Calu3 (cell line): ENCODE results near the gene NRG3. TPM values are rescaled to one million over a fixed set of nuclear protein-coding genes. Genes with fewer than 3 reads are reported as not detected.

Source experiments
- BruUV-seq: library from RNA; stranded (reverse); fragments of 400-500 nt; replicated peaks from 2 replicates; lab custom pipeline; 2021; lab: Mats Ljungman, UMichigan
- CTCF ChIA-PET: fragments of 300-600 bp; sonication (Branson Sonifier 250); formaldehyde crosslinking; loops from one replicate; lab custom pipeline; 2022; ENCODE audit warnings: antibody characterized with exemption; lab: Charles Lee
- DNase-seq: peaks from one replicate; pipeline ENCODE4 v3.0.0; 2022
- H3K27ac Mint-ChIP-seq: one replicate; pipeline ENCODE4 v1.8.0; 2022; ENCODE audit warnings: mixed read lengths; ENCODE audit not compliant: unreplicated experiment
- H3K27me3 Mint-ChIP-seq: one replicate; pipeline ENCODE4 v1.8.0; 2022; ENCODE audit warnings: mixed read lengths; ENCODE audit not compliant: unreplicated experiment
- H3K36me3 Mint-ChIP-seq: one replicate; pipeline ENCODE4 v1.8.0; 2022; ENCODE audit warnings: mild to moderate bottlenecking, moderate library complexity, mixed read lengths; ENCODE audit not compliant: insufficient read depth, unreplicated experiment
- H3K4me1 Mint-ChIP-seq: one replicate; pipeline ENCODE4 v1.8.0; 2022; ENCODE audit warnings: mild to moderate bottlenecking, low read depth, mixed read lengths; ENCODE audit not compliant: unreplicated experiment
- H3K4me3 Mint-ChIP-seq: one replicate; pipeline ENCODE4 v1.8.0; 2022; ENCODE audit warnings: mild to moderate bottlenecking, low read depth, moderate library complexity, mixed read lengths; ENCODE audit not compliant: unreplicated experiment
- H3K9me3 Mint-ChIP-seq: one replicate; pipeline ENCODE4 v1.8.0; 2022; ENCODE audit warnings: low read depth, mixed read lengths; ENCODE audit not compliant: unreplicated experiment
- CTCF ChIP-seq: fragments of 200-600 bp; IDR thresholded peaks from one replicate; pipeline ENCODE4 v1.8.0; 2022; ENCODE audit warnings: antibody characterized with exemption; ENCODE audit not compliant: unreplicated experiment
- intact Hi-C: fragments of 100-400 bp; cut with micrococcal nuclease; formaldehyde crosslinking; loops from one replicate; pipeline ENCODE4 v1.10.0; 2022; ENCODE audit not compliant: unreplicated experiment
- total RNA-seq: library from RNA; stranded (reverse); gene quantifications from 2 replicates; pipeline ENCODE4 v1.2.3, GENCODE V29; 2022

NRG3 gene
- total RNA-seq, 1 experiment from 2014 or later = 46.3 TPM

- H3K9me3 Mint-ChIP-seq = no peaks in the 10 kb centered on the region
- TF ChIP-seq CTCF = no peak
- H3K36me3 Mint-ChIP-seq = no peaks in the 10 kb centered on the region
- no peaks in the 10 kb centered on the region for H3K27me3 Mint-ChIP-seq
- intact Hi-C loops = no loop called here
- BruUV-seq = no TSS peak
- DNase-seq = no peak
- no peak overlapping the region for H3K27ac Mint-ChIP-seq
- no peak overlapping the region for H3K4me3 Mint-ChIP-seq
- CTCF ChIA-PET = interaction anchor here (0.6 to 0.7 kb wide), 3 partner anchors 13 to 285 kb away, joined by 3 to 10 read pairs (median 6); no protein-coding TSS in a partner anchor
- no peaks in the 10 kb centered on the region for H3K4me1 Mint-ChIP-seq
Measured at GRCh38 chr10:82210331-82210730, 335.3 kb downstream of the NRG3 start.

- Mint-ChIP-seq H3K4me3 (no peak overlapping the region), H3K4me1 (no peaks in the 10 kb centered on the region), H3K27me3 (no peaks in the 10 kb centered on the region), H3K27ac (no peak overlapping the region), H3K36me3 (no peaks in the 10 kb centered on the region), H3K9me3 (no peaks in the 10 kb centered on the region)
- intact Hi-C loops = no loop called here
- BruUV-seq = no TSS peak
- CTCF ChIA-PET = no interaction called here
- no peak for DNase-seq
- no peak for TF ChIP-seq CTCF
Measured at GRCh38 chr10:82211346-82211745, 336.4 kb downstream of the NRG3 start.

- Mint-ChIP-seq H3K9me3 (no peaks in the 10 kb centered on the region), H3K27ac (no peak overlapping the region), H3K36me3 (no peaks in the 10 kb centered on the region), H3K4me1 (no peaks in the 10 kb centered on the region), H3K27me3 (no peaks in the 10 kb centered on the region), H3K4me3 (no peak overlapping the region)
- CTCF ChIA-PET = no interaction called here
- TF ChIP-seq CTCF = no peak
- intact Hi-C loops = no loop called here
- DNase-seq = no peak
- BruUV-seq = no TSS peak
Measured at GRCh38 chr10:82212753-82213152, 337.8 kb downstream of the NRG3 start.

- Mint-ChIP-seq H3K4me3 (no peak overlapping the region), H3K36me3 (no peaks in the 10 kb centered on the region), H3K27ac (no peak overlapping the region), H3K4me1 (no peaks in the 10 kb centered on the region), H3K9me3 (no peaks in the 10 kb centered on the region), H3K27me3 (no peaks in the 10 kb centered on the region)
- intact Hi-C loops = no loop called here
- no TSS peak for BruUV-seq
- DNase-seq = no peak
- CTCF ChIA-PET = no interaction called here
- TF ChIP-seq CTCF = no peak
Measured at GRCh38 chr10:82213784-82214183, 338.8 kb downstream of the NRG3 start.
